Panc1 (cell line): ENCODE results near the gene IRGC.

Source experiments
- TCF7L2 ChIP-seq: IDR thresholded peaks from 2 replicates; pipeline ENCODE4 v1.6.1; 2011; ENCODE audit warnings: mild to moderate bottlenecking, low read depth, low read length, inconsistent platforms
- TF ChIP-seq, protein P1 (sequence below), 2 experiments: IDR thresholded peaks; 2 replicates each; pipeline ENCODE4 v1.6.1; 2011 to 2012; ENCODE audit warnings: low read depth in 2 of 2, control low read depth in 1 of 2, low read length in 1 of 2, mild to moderate bottlenecking in 1 of 2, moderate library complexity in 1 of 2; ENCODE audit not compliant: insufficient read depth in 1 of 2

DNA sequence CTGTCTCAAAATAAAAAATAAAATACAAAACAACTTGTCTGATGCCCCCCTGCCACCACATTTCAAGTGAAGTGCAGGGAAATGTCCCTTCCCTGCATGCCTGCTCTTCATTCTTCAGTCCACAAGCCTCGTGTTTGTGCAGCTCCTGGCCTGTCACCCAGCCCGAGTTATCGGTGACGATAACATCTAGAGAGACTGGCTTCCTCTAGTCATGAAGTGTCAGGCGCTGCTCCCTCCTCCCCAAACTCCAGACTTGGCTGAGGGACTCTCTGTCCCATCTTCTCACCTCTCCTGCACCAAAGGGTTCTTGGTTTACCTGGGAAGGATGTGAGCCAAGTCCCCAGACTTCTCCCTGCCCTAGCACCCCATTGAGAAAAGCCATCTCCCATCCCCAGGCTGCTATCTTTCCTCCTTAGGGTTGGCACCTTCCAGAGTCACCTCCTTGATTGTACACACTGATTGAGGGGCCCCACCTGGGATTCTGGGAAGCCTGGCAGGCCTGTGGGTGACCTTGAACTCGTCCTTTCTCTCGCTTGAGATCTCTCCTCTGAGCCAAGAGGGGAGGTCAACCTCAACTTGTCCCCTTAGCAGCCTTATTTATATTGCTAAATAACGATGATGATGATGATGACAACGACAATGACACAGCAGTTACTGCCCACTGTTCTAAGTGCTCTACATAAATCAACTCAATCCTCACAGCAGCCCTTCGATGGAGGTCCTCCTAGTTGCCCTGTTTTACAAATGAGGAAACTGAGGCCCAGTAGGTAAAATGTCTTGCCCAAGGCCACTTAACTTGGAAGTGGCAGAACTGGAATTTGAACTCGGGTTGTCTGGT is 32.8 kb upstream of the IRGC start:
- no peak for TF ChIP-seq TCF7L2
- TF ChIP-seq, protein P1, sequence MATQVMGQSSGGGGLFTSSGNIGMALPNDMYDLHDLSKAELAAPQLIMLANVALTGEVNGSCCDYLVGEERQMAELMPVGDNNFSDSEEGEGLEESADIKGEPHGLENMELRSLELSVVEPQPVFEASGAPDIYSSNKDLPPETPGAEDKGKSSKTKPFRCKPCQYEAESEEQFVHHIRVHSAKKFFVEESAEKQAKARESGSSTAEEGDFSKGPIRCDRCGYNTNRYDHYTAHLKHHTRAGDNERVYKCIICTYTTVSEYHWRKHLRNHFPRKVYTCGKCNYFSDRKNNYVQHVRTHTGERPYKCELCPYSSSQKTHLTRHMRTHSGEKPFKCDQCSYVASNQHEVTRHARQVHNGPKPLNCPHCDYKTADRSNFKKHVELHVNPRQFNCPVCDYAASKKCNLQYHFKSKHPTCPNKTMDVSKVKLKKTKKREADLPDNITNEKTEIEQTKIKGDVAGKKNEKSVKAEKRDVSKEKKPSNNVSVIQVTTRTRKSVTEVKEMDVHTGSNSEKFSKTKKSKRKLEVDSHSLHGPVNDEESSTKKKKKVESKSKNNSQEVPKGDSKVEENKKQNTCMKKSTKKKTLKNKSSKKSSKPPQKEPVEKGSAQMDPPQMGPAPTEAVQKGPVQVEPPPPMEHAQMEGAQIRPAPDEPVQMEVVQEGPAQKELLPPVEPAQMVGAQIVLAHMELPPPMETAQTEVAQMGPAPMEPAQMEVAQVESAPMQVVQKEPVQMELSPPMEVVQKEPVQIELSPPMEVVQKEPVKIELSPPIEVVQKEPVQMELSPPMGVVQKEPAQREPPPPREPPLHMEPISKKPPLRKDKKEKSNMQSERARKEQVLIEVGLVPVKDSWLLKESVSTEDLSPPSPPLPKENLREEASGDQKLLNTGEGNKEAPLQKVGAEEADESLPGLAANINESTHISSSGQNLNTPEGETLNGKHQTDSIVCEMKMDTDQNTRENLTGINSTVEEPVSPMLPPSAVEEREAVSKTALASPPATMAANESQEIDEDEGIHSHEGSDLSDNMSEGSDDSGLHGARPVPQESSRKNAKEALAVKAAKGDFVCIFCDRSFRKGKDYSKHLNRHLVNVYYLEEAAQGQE (IDR thresholded peaks at IDR 0.05; ENCODE audit: insufficient read depth in 1 of 2, low read depth in 2 of 2, low read length in 1 of 2) = no peak
